ENCODE results near the gene SLC25A10.

Gene SLC25A10

GRCh38 chr17:81687770-81688541 is 24.1 kb upstream of the SLC25A10 start:
- no peak for FAIRE-seq

- no peak for FAIRE-seq
Measured at GRCh38 chr17:81688616-81689015, 23.5 kb upstream of the SLC25A10 start.

- no peak for FAIRE-seq
Measured at GRCh38 chr17:81690066-81690465, 22.0 kb upstream of the SLC25A10 start.

GRCh38 chr17:81690549-81690948 is 21.5 kb upstream of the SLC25A10 start:
- FAIRE-seq, result no peak

GRCh38 chr17:81691196-81691595 is 20.9 kb upstream of the SLC25A10 start:
- FAIRE-seq, result no peak

GRCh38 chr17:81691608-81692007 is 20.5 kb upstream of the SLC25A10 start:
- no peak for FAIRE-seq

- no peak for FAIRE-seq
Measured at GRCh38 chr17:81693509-81694210, 18.4 kb upstream of the SLC25A10 start.

GRCh38 chr17:81694810-81695209 is 17.3 kb upstream of the SLC25A10 start:
- no peak for FAIRE-seq

- no peak for FAIRE-seq
Measured at GRCh38 chr17:81695211-81695610, 16.9 kb upstream of the SLC25A10 start.

- FAIRE-seq, result no peak
Measured at GRCh38 chr17:81695801-81696200, 16.3 kb upstream of the SLC25A10 start.

GRCh38 chr17:81696218-81696941 is 15.7 kb upstream of the SLC25A10 start:
- FAIRE-seq, result no peak

- no peak for FAIRE-seq
Measured at GRCh38 chr17:81697261-81698044, 14.6 kb upstream of the SLC25A10 start.

- no peak for FAIRE-seq
Measured at GRCh38 chr17:81700353-81701287, 11.5 kb upstream of the SLC25A10 start.

GRCh38 chr17:81701288-81702071 is 10.6 kb upstream of the SLC25A10 start:
- FAIRE-seq, result no peak

GRCh38 chr17:81702934-81703746 is 8.9 kb upstream of the SLC25A10 start, which contains the start of gene MRPL12:
TSS of gene MRPL12 (plus strand) at chr17:81703367. CDS start at chr17:81703502, 135 bp downstream.
- no peak for FAIRE-seq

GRCh38 chr17:81703747-81704654 is 8.1 kb upstream of the SLC25A10 start:
- FAIRE-seq, result no peak

- no peak for FAIRE-seq
Measured at GRCh38 chr17:81705518-81706231, 6.4 kb upstream of the SLC25A10 start.

- FAIRE-seq, result no peak
Measured at GRCh38 chr17:81706232-81706611, 5.9 kb upstream of the SLC25A10 start.

Measured in colon (tissue), 2 donors.